GM23248 (cell line): ENCODE measurements around the gene RHOB. TPM values are rescaled to one million over a fixed set of nuclear protein-coding genes. Genes with fewer than 3 reads are reported as not detected.

ENCODE experiments used
- DNase-seq: peaks from one replicate; pipeline ENCODE4 v3.0.0-alpha.2; 2015
- H2AFZ ChIP-seq: fragments of 200-600 bp; sonication (generic); 2 replicates; pipeline ENCODE4 v1.6.1; 2016; ENCODE audit warnings: antibody characterized with exemption
- H3F3A ChIP-seq: fragments of 200-600 bp; sonication (generic); 2 replicates; pipeline ENCODE4 v1.6.1; 2016; ENCODE audit warnings: mild to moderate bottlenecking, antibody characterized with exemption, mixed run types; ENCODE audit not compliant: insufficient read depth
- H3K27ac ChIP-seq: fragments of 200-600 bp; sonication (generic); 2 replicates; pipeline ENCODE4 v1.5.1; 2016; ENCODE audit warnings: mild to moderate bottlenecking
- H3K27me3 ChIP-seq: fragments of 200-600 bp; sonication (generic); replicated peaks from 2 replicates; pipeline ENCODE4 v1.6.1; 2016; ENCODE audit warnings: mild to moderate bottlenecking; ENCODE audit not compliant: insufficient read depth
- H3K36me3 ChIP-seq: fragments of 200-600 bp; sonication (generic); 2 replicates; pipeline ENCODE4 v1.6.1; 2016; ENCODE audit warnings: low read depth, mild to moderate bottlenecking
- H3K4me1 ChIP-seq: fragments of 200-600 bp; sonication (generic); 2 replicates; pipeline ENCODE4 v1.6.1; 2016; ENCODE audit warnings: mild to moderate bottlenecking; ENCODE audit not compliant: insufficient read depth
- H3K4me2 ChIP-seq: fragments of 200-600 bp; sonication (generic); one replicate; pipeline ENCODE4 v1.6.1; 2016; ENCODE audit warnings: mild to moderate bottlenecking; ENCODE audit not compliant: unreplicated experiment
- H3K4me3 ChIP-seq: fragments of 200-600 bp; sonication (generic); 2 replicates; pipeline ENCODE4 v1.5.1; 2016; ENCODE audit warnings: mild to moderate bottlenecking
- H3K79me2 ChIP-seq: fragments of 200-600 bp; sonication (generic); 2 replicates; pipeline ENCODE4 v1.6.1; 2016; ENCODE audit warnings: mild to moderate bottlenecking; ENCODE audit not compliant: insufficient read depth
- H3K9ac ChIP-seq: fragments of 200-600 bp; sonication (generic); 2 replicates; pipeline ENCODE4 v1.6.1; 2016; ENCODE audit warnings: mild to moderate bottlenecking
- H3K9me2 ChIP-seq: fragments of 200-600 bp; sonication (generic); 2 replicates; pipeline ENCODE4 v1.6.1; 2016; ENCODE audit warnings: mixed run types, mild to moderate bottlenecking, moderate library complexity; ENCODE audit not compliant: insufficient read depth
- H3K9me3 ChIP-seq: fragments of 200-600 bp; sonication (generic); one replicate; pipeline ENCODE4 v1.6.1; 2017; ENCODE audit warnings: low read depth
- H4K20me1 ChIP-seq: fragments of 200-600 bp; sonication (generic); 2 replicates; pipeline ENCODE4 v1.6.0; 2016; ENCODE audit not compliant: insufficient read depth
- EZH2 ChIP-seq: fragments of 200-600 bp; sonication (generic); IDR thresholded peaks from 2 replicates; pipeline ENCODE4 v1.6.1; 2018; ENCODE audit warnings: antibody characterized with exemption, mild to moderate bottlenecking; ENCODE audit not compliant: insufficient read depth, poor library complexity, severe bottlenecking
- EZH2phosphoT487 ChIP-seq: fragments of 200-600 bp; sonication (generic); IDR thresholded peaks from 2 replicates; pipeline ENCODE4 v1.6.1; 2018; ENCODE audit warnings: antibody characterized with exemption, moderate library complexity, mild to moderate bottlenecking, low read depth; ENCODE audit not compliant: insufficient read depth
- WGBS, 2 experiments: methylation state at CpG; one replicate each; pipeline ENCODE4 v1.1.6; 2015 to 2017; ENCODE audit warnings: low lambda C conversion rate in 2 of 2, low coverage in 1 of 2; ENCODE audit errors: missing lambda C conversion rate in 2 of 2; 5-methylcytosine and 5-hydroxymethylcytosine counted together
- in situ Hi-C: fragments of 300-500 bp; cut with MboI; formaldehyde crosslinking; loops from 2 replicates; pipeline ENCODE4 v1.15.0; 2020
- polyA plus RNA-seq: library from polyadenylated mRNA; unstranded; fragments of >200 nt; fragmentation: Nextera tagmentation; extraction: Ambion mirVana; gene quantifications from 2 replicates; pipeline ENCODE4 v1.2.1, GENCODE V29; 2016
- total RNA-seq: library from RNA; depleted of rRNA; stranded (reverse); fragments of >200 nt; shearing (Covaris generic); gene quantifications from 2 replicates; pipeline ENCODE4 v1.2.3, GENCODE V29; 2014

The RHOB gene
- total and polyA plus RNA-seq, 2 experiments from 2014 or later: 45.6 to 303 TPM

DNA sequence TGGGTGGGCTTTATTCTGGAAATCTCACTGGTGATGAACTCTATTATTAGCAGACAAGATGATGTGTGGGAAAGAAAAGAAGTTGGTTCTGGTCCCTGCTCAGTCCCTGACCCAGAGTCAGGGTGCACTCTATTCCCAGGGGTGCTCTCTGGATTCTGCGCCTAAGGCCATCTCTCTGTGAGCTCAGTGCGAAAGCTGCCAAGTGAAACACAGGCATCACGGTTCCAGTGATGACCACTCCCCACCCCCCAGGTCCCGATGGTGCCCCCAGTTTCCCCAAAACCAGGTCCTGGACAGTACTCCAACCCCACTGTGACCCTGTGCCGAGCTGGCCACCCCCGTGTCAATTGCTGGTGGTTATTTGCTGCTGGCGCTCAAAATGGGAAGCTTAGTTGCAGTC is 30.1 kb downstream of the RHOB start:
- no peaks in the 10 kb centered on the region for H4K20me1 ChIP-seq
- no peak overlapping the region for H3K27ac ChIP-seq
- no peak overlapping the region for H3K9ac ChIP-seq
- no peaks in the 10 kb centered on the region for H3F3A ChIP-seq
- TF ChIP-seq EZH2 (no peak), EZH2phosphoT487 (no peak)
- no peaks in the 10 kb centered on the region for H3K36me3 ChIP-seq
- no peaks in the 10 kb centered on the region for H3K27me3 ChIP-seq
- WGBS, 2 experiments: 92 to 93% methylated on average over 6 to 7 of the region's 7 CpGs
- no peaks in the 10 kb centered on the region for H3K79me2 ChIP-seq
- no peak for DNase-seq
- in situ Hi-C loops: no loop called here
- no peaks in the 10 kb centered on the region for H3K9me3 ChIP-seq
- H3K9me2 ChIP-seq: no peaks in the 10 kb centered on the region
- no peak overlapping the region for H2AFZ ChIP-seq
- H3K4me2 ChIP-seq: no peak overlapping the region
- no peak overlapping the region for H3K4me3 ChIP-seq
- H3K4me1 ChIP-seq: no peaks in the 10 kb centered on the region; the same call in 1 of the 2 replicates

DNA sequence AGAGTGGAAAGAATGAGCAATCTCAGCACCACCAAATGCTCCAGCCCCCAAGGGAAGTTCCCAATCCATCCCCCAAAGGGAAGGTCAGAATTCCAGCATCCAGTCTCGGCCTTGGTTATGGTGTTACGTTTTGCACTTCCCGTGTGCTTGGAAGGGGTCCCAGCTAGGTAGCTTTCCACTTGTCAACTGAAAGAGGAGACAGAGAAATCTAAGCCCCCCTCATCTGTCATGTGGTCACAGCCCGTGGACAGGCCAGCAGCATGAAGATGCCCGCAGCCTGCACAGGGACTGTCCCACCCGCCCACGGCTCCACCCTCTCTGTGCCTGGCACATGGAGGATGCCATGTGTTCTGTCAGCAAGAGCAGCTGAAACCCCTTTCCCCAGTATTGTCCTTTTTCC is 32.1 kb downstream of the RHOB start:
- no peak for DNase-seq
- TF ChIP-seq EZH2phosphoT487 (no peak), EZH2 (no peak)
- Histone ChIP-seq H4K20me1 (no peaks in the 10 kb centered on the region), H3K4me2 (no peak overlapping the region), H3K36me3 (no peaks in the 10 kb centered on the region), H3K27me3 (no peaks in the 10 kb centered on the region), H3K4me3 (no peak overlapping the region), H3K9me2 (no peaks in the 10 kb centered on the region), H3F3A (no peaks in the 10 kb centered on the region), H2AFZ (no peak overlapping the region), H3K9ac (no peak overlapping the region), H3K27ac (no peak overlapping the region), H3K9me3 (no peaks in the 10 kb centered on the region), H3K79me2 (no peaks in the 10 kb centered on the region), H3K4me1 (no peaks in the 10 kb centered on the region)
- in situ Hi-C loops: no loop called here
- 87 to 89% methylated on average over 7 of the region's 7 CpGs for WGBS, 2 experiments

DNA sequence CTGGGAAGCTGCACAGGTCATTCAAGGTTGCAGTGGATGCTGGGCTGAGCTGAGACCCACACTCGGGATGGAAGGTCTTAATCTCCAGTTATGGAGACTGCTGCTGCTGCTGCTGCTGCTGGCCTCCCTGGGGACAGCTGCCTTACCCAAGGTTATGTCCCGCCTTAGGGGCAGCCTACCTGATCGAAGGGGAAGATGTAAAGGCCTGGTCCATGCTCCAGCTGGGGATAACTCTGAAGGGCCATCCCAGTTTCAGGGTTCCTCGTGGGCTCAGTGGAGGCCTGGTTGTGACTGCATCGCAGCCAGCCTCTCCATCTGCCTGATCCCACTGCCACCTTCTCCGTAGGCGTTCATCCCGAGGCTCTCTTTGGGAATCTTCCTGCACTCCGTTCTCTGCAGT is 33.0 kb downstream of the RHOB start:
- H3K4me3 ChIP-seq: no peak overlapping the region
- no peaks in the 10 kb centered on the region for H4K20me1 ChIP-seq
- TF ChIP-seq EZH2 (no peak), EZH2phosphoT487 (no peak)
- no peak overlapping the region for H3K9ac ChIP-seq
- H3K36me3 ChIP-seq: no peaks in the 10 kb centered on the region
- no peaks in the 10 kb centered on the region for H3K4me1 ChIP-seq
- H3K27ac ChIP-seq: no peak overlapping the region
- no peaks in the 10 kb centered on the region for H3K9me3 ChIP-seq
- H3F3A ChIP-seq: no peaks in the 10 kb centered on the region
- H3K4me2 ChIP-seq: no peak overlapping the region
- H3K79me2 ChIP-seq: no peaks in the 10 kb centered on the region
- in situ Hi-C loops: no loop called here
- 81 to 82% methylated on average over 9 of the region's 9 CpGs for WGBS, 2 experiments
- no peak for DNase-seq
- no peaks in the 10 kb centered on the region for H3K27me3 ChIP-seq
- no peaks in the 10 kb centered on the region for H3K9me2 ChIP-seq
- H2AFZ ChIP-seq: no peak overlapping the region

- Histone ChIP-seq H3K9ac (no peak overlapping the region), H3K4me1 (no peaks in the 10 kb centered on the region), H3K9me3 (no peaks in the 10 kb centered on the region), H3K4me3 (no peak overlapping the region), H2AFZ (no peak overlapping the region), H4K20me1 (no peaks in the 10 kb centered on the region), H3K79me2 (no peaks in the 10 kb centered on the region), H3K9me2 (no peaks in the 10 kb centered on the region), H3K27ac (no peak overlapping the region), H3F3A (no peaks in the 10 kb centered on the region), H3K36me3 (no peaks in the 10 kb centered on the region), H3K27me3 (no peaks in the 10 kb centered on the region), H3K4me2 (no peak overlapping the region)
- no peak for TF ChIP-seq EZH2
- no peak for TF ChIP-seq EZH2phosphoT487
- WGBS, 2 experiments: 55 to 58% methylated on average over 4 of the region's 4 CpGs
- no peak for DNase-seq
- in situ Hi-C loops: no loop called here
These were observed 34.0 kb downstream of the RHOB start for GRCh38 chr2:20480913-20481312.

DNA sequence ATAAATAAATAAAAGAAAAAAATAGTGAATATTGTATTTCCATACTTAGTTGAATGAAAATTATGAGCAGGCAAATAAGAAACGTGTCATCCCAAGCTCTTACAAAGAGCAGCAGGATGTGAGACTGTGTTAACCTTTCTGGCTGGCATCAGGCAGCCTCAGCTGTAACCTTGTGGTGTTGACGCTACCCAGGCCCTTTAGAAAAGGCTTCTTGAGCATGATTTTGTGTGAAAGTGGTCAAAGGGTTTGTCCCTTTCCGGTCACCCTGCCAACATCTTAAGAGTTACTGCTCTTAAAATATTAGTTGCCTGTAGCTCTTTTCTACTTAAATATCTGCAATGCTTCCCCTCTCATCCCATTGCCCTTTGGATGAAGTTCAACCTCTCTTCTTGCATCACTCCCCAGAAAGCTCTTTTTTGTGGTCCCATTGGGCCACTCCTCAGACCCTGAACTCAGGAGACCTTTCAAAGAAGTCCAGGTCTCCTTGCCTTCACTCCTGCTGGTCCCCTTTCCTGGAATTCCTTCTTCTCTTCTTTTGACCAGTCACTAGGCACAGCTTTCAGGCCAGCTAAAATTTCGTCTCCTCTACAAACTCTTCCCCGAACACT is 35.0 kb downstream of the RHOB start:
- no peaks in the 10 kb centered on the region for H4K20me1 ChIP-seq
- no peaks in the 10 kb centered on the region for H3K36me3 ChIP-seq
- H3K4me3 ChIP-seq: no peak overlapping the region
- WGBS, 2 experiments: 70 to 71% methylated on average over 5 of the region's 5 CpGs
- no peaks in the 10 kb centered on the region for H3F3A ChIP-seq
- H3K79me2 ChIP-seq: no peaks in the 10 kb centered on the region
- no peak overlapping the region for H3K27ac ChIP-seq
- H3K4me1 ChIP-seq: no peaks in the 10 kb centered on the region
- no peak overlapping the region for H2AFZ ChIP-seq
- no peaks in the 10 kb centered on the region for H3K9me3 ChIP-seq
- DNase-seq: no peak
- H3K9me2 ChIP-seq: no peaks in the 10 kb centered on the region
- no peaks in the 10 kb centered on the region for H3K27me3 ChIP-seq
- in situ Hi-C loops: no loop called here
- TF ChIP-seq EZH2: no peak
- TF ChIP-seq EZH2phosphoT487: no peak
- H3K9ac ChIP-seq: no peak overlapping the region
- H3K4me2 ChIP-seq: no peak overlapping the region
